SK-N-MC (cell line): ENCODE data around the gene ZNF296.

Source experiments
- EZH2 ChIP-seq: fragments of 200-600 bp; sonication (generic); IDR thresholded peaks from one replicate; pipeline ENCODE4 v1.6.1; 2017; ENCODE audit warnings: antibody characterized with exemption
- POLR2AphosphoS5 ChIP-seq: IDR thresholded peaks from 2 replicates; pipeline ENCODE4 v1.6.1; 2012; ENCODE audit warnings: mild to moderate bottlenecking, low read depth, low read length, borderline replicate concordance

GRCh38 chr19:45040059-45040771 is 36.1 kb downstream of the ZNF296 start:
- TF ChIP-seq POLR2AphosphoS5 (no peak), EZH2 (no peak)
